ENCODE data around the gene UBL4A. TPM values are rescaled to one million over a fixed set of nuclear protein-coding genes. Genes with fewer than 3 reads are reported as not detected.
A peak's percentile ranks its signal among the peaks of the same experiment; 100 is the strongest.

The UBL4A gene
- total and polyA plus RNA-seq, 9 of the 15 experiments (the other 6 are each of a cell fraction or from before 2014, with no cell fraction given) = 15.2 to 140 (median 100) TPM

DNA sequence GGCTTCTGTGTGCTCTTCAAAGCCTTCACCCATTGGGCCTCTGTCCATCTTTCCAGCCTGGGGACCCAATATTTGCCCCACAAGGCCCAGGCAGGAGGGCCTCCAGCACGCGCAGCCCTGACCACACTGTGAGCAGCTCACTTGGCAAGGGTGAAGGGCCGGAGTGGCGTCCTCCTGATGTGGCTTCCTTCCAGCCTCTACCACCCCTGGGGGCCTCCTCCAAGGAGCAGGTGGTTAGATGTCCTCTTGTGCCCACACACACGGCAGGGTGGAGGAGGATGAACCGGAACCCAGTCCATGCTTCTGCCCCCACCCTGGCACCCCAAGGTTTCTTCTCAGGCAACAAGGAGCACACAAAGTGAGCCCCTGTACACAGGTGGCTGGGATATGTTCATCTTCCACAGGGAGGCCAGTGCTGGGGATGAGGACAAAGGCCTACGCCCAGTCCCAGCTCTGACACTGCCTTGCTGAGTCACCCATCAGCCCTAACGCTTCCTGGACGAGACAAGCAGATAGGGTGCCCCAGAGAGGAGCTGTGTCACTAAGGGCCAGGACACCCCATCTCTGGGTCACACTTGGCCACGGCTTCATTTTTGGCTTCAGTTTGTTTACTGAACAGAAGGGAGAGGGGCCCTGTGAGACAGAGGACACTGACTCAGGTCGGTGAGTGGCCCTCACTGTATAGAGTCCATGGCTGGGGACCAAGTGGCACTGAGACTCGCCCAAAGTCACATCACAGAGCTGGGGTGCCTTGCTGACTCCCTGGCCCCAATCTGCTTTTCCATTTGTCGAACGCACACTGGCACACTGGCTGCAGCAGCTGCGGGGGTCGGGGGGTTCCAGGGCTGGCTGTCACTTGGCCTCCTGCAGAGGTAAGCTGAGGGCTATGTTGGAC is 1.9 kb downstream of the UBL4A start:
- in situ Hi-C loops (cut with MboI) = no loop called here
- peak; percentile 35 to 92 (median 61) for DNase-seq (ENCODE audit: extremely low read depth in 1 of 4, low spot score in 3 of 4)
- H4K20me1 ChIP-seq (replicated peaks; ENCODE audit: control insufficient read depth, insufficient read depth, low read length) = peaks cover 4% of the 10 kb centered on the region; the same call in 1 of the 2 replicates
- no peaks in the 10 kb centered on the region for H3K27me3 ChIP-seq (ENCODE audit: control insufficient read depth in 2 of 2, insufficient read depth in 2 of 2, low read length in 2 of 2)
- intact Hi-C loops (cut with micrococcal nuclease) = loop anchor here (2.0 to 5.0 kb wide), 3 partner anchors 33 to 87 kb away; partner anchors contain the start of genes FAM3A and RPL10
- H3K36me3 ChIP-seq (ENCODE audit: control insufficient read depth, insufficient read depth, low read length) = peaks cover 50% of the 10 kb centered on the region
- TSS peak; percentile 84 for BruUV-seq (replicated peaks)
- peaks cover 59% of the 10 kb centered on the region for H3K79me2 ChIP-seq (ENCODE audit: control insufficient read depth, insufficient read depth, low read length)
- no peak overlapping the region for H2AFZ ChIP-seq (ENCODE audit: low read depth, low read length)
- peaks cover 48 to 84% of the 10 kb centered on the region in 2 experiments for H3K4me1 ChIP-seq (replicated peaks in 1 of 2; ENCODE audit: control insufficient read depth in 2 of 2, insufficient read depth in 2 of 2, low read length in 2 of 2)
- peak overlapping the region; percentile 83 for H3K4me3 ChIP-seq
- H3K9ac ChIP-seq (ENCODE audit: insufficient read depth in 1 of 2, low read depth in 2 of 2, low read length in 2 of 2) = peak overlapping the region; percentile 84 to 97
- WGBS (ENCODE audit: insufficient coverage, low coverage, missing lambda C conversion rate) = 3% methylated on average over 13 of the region's 16 CpGs
- ChIA-PET POLR2A (interaction anchor here (0.6 to 1.6 kb wide), 11 partner anchors 8 to 75 kb away, joined by 3 to 9 read pairs (median 3); partner anchors contain the start of genes DNASE1L1 and PLXNA3), CTCF (ENCODE audit: low intra/inter-chr PET ratio) (no interaction called here)
- no peaks in the 10 kb centered on the region for H3K9me3 ChIP-seq (replicated peaks; ENCODE audit: control insufficient read depth, insufficient read depth, low read depth, low read length)
- no peaks in the 10 kb centered on the region for H3K9me1 ChIP-seq (ENCODE audit: control insufficient read depth, insufficient read depth, low read length)
- H3K4me2 ChIP-seq (ENCODE audit: insufficient read depth, low read length) = peak overlapping the region; percentile 91
- ATAC-seq = peak; percentile 88
- peak overlapping the region; percentile 87 for H3K27ac ChIP-seq (ENCODE audit: extremely low read depth, low read depth, low read length)
- FAIRE-seq = peak; percentile 98
- TF ChIP-seq BRF1 (IDR thresholded peaks at IDR 0.05; ENCODE audit: borderline replicate concordance, extremely low read depth, insufficient read length) (no peak), HNRNPL (IDR thresholded peaks at IDR 0.05; ENCODE audit: low read depth, low read length) (no peak), NCOR1 (IDR thresholded peaks at IDR 0.05) (peak; percentile 57), SREBF2 (CRISPR knock-in tag; IDR thresholded peaks at IDR 0.05) (no peak)
- TF ChIP-seq, protein P1, sequence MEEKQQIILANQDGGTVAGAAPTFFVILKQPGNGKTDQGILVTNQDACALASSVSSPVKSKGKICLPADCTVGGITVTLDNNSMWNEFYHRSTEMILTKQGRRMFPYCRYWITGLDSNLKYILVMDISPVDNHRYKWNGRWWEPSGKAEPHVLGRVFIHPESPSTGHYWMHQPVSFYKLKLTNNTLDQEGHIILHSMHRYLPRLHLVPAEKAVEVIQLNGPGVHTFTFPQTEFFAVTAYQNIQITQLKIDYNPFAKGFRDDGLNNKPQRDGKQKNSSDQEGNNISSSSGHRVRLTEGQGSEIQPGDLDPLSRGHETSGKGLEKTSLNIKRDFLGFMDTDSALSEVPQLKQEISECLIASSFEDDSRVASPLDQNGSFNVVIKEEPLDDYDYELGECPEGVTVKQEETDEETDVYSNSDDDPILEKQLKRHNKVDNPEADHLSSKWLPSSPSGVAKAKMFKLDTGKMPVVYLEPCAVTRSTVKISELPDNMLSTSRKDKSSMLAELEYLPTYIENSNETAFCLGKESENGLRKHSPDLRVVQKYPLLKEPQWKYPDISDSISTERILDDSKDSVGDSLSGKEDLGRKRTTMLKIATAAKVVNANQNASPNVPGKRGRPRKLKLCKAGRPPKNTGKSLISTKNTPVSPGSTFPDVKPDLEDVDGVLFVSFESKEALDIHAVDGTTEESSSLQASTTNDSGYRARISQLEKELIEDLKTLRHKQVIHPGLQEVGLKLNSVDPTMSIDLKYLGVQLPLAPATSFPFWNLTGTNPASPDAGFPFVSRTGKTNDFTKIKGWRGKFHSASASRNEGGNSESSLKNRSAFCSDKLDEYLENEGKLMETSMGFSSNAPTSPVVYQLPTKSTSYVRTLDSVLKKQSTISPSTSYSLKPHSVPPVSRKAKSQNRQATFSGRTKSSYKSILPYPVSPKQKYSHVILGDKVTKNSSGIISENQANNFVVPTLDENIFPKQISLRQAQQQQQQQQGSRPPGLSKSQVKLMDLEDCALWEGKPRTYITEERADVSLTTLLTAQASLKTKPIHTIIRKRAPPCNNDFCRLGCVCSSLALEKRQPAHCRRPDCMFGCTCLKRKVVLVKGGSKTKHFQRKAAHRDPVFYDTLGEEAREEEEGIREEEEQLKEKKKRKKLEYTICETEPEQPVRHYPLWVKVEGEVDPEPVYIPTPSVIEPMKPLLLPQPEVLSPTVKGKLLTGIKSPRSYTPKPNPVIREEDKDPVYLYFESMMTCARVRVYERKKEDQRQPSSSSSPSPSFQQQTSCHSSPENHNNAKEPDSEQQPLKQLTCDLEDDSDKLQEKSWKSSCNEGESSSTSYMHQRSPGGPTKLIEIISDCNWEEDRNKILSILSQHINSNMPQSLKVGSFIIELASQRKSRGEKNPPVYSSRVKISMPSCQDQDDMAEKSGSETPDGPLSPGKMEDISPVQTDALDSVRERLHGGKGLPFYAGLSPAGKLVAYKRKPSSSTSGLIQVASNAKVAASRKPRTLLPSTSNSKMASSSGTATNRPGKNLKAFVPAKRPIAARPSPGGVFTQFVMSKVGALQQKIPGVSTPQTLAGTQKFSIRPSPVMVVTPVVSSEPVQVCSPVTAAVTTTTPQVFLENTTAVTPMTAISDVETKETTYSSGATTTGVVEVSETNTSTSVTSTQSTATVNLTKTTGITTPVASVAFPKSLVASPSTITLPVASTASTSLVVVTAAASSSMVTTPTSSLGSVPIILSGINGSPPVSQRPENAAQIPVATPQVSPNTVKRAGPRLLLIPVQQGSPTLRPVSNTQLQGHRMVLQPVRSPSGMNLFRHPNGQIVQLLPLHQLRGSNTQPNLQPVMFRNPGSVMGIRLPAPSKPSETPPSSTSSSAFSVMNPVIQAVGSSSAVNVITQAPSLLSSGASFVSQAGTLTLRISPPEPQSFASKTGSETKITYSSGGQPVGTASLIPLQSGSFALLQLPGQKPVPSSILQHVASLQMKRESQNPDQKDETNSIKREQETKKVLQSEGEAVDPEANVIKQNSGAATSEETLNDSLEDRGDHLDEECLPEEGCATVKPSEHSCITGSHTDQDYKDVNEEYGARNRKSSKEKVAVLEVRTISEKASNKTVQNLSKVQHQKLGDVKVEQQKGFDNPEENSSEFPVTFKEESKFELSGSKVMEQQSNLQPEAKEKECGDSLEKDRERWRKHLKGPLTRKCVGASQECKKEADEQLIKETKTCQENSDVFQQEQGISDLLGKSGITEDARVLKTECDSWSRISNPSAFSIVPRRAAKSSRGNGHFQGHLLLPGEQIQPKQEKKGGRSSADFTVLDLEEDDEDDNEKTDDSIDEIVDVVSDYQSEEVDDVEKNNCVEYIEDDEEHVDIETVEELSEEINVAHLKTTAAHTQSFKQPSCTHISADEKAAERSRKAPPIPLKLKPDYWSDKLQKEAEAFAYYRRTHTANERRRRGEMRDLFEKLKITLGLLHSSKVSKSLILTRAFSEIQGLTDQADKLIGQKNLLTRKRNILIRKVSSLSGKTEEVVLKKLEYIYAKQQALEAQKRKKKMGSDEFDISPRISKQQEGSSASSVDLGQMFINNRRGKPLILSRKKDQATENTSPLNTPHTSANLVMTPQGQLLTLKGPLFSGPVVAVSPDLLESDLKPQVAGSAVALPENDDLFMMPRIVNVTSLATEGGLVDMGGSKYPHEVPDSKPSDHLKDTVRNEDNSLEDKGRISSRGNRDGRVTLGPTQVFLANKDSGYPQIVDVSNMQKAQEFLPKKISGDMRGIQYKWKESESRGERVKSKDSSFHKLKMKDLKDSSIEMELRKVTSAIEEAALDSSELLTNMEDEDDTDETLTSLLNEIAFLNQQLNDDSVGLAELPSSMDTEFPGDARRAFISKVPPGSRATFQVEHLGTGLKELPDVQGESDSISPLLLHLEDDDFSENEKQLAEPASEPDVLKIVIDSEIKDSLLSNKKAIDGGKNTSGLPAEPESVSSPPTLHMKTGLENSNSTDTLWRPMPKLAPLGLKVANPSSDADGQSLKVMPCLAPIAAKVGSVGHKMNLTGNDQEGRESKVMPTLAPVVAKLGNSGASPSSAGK (IDR thresholded peaks at IDR 0.05) = peak; percentile 39
